Measurements from ENCODE around the gene INPP5D.
"Not testable (repeated sequence)": the region's sequence is repeated elsewhere in the genome, so short reads cannot be mapped to it uniquely, and the experiment has no call there.

INPP5D gene

GRCh38 chr2:233099820-233100191, 39.7 kb downstream of the INPP5D start:
- not testable (repeated sequence) for DNase-seq

- DNase-seq = no peak
Measured at GRCh38 chr2:233100192-233100998, 40.3 kb downstream of the INPP5D start.

- no peak for DNase-seq
Measured at GRCh38 chr2:233101141-233101540, 41.0 kb downstream of the INPP5D start.

GRCh38 chr2:233101816-233102215, 41.7 kb downstream of the INPP5D start:
- no peak for DNase-seq

GRCh38 chr2:233105156-233105895, 45.2 kb downstream of the INPP5D start:
- no peak for DNase-seq

GRCh38 chr2:233105930-233106329, 45.8 kb downstream of the INPP5D start:
- no peak for DNase-seq

GRCh38 chr2:233107011-233107410, 46.9 kb downstream of the INPP5D start:
- DNase-seq = no peak

- DNase-seq = no peak
Measured at GRCh38 chr2:233107831-233108300, 47.7 kb downstream of the INPP5D start.

- DNase-seq = no peak
Measured at GRCh38 chr2:233108611-233109490, 48.7 kb downstream of the INPP5D start.

GRCh38 chr2:233111427-233111826, 51.3 kb downstream of the INPP5D start:
- no peak for DNase-seq

- DNase-seq = no peak
Measured at GRCh38 chr2:233112329-233112728, 52.2 kb downstream of the INPP5D start.

GRCh38 chr2:233112776-233113452, 52.8 kb downstream of the INPP5D start:
- DNase-seq = no peak

- no peak for DNase-seq
Measured at GRCh38 chr2:233114421-233114861, 54.3 kb downstream of the INPP5D start.

- DNase-seq = no peak
Measured at GRCh38 chr2:233115121-233115520, 55.0 kb downstream of the INPP5D start.

- DNase-seq = no peak
Measured at GRCh38 chr2:233115741-233116140, 55.6 kb downstream of the INPP5D start.

- peak; percentile 61 for DNase-seq
Measured at GRCh38 chr2:233116946-233117345, 56.8 kb downstream of the INPP5D start.

GRCh38 chr2:233117351-233117750, 57.2 kb downstream of the INPP5D start:
- no peak for DNase-seq

- no peak for DNase-seq
Measured at GRCh38 chr2:233117811-233118647, 57.9 kb downstream of the INPP5D start.

- no peak for DNase-seq
Measured at GRCh38 chr2:233118648-233119000, 58.5 kb downstream of the INPP5D start.

GRCh38 chr2:233119123-233119522, 59.0 kb downstream of the INPP5D start:
- no peak for DNase-seq

GRCh38 chr2:233119806-233120205, 59.7 kb downstream of the INPP5D start:
- no peak for DNase-seq

- no peak for DNase-seq
Measured at GRCh38 chr2:233120459-233120858, 60.3 kb downstream of the INPP5D start.

All from suppressor macrophage treated with lipopolysaccharide for 4 hours (primary cell).